HG02798 (cell line): ENCODE results near the gene KCNK16.

ENCODE experiments used
- ATAC-seq: cut with Tn5 transposase; IDR thresholded peaks from one replicate; pipeline ENCODE4 v1.9.1; 2021; ENCODE audit warnings: mild to moderate bottlenecking; ENCODE audit not compliant: unreplicated experiment, poor library complexity

The KCNK16 gene

DNA sequence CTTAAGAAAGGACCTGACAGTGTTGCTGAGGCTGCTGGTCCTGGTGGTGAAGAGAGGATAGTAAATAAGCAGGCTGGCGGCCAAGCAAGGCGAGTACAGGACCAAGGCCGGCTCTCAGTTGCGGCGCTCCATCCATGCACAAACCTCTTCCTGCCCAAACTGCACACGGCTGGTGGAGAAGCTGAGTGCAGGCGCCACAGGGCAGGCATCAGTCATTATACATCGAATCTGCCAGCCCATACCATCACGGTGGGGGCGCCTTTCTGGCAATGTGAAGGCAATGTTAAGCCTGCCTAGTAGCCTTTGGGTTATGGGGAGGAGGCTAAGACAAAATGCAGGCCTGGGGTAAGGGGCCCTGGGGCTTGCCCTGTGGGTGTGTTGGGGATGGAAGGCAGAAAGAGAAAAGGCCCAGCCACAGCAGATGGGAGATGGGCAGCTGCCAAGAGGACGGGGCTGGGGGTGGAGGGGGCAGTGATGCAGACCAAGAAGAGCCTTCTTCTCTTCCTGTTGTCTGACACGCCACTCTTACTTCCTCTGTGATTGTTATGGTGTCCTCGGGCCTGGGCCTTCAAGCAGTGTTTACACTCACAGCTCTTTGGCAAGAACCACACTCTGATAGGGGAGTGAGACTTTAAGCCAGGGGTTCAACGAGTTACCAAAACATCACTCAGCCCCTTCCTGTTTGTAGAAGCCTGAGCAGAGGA is 20.3 kb upstream of the KCNK16 start:
- ATAC-seq, result no peak

GRCh38 chr6:39341937-39342336 is 19.4 kb upstream of the KCNK16 start:
- ATAC-seq, result no peak

DNA sequence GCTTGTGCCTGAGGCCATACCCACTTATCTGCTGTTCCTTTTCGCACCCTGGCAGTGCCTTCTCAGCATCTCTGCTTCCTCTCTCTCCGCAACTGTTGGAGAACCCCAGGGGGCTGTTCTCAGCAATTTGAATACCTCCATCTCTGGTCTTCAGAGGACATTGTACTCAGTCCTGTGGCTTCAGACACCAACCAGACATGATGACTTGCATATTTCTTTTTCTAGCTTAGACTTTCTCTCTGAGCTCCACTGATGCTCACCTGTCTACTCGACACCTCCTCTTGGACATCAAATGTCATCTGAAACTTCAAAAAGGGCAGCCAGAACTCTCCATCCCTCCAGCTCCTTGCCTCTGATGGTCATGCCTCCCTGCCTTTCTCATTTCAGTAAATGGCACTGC is 18.9 kb upstream of the KCNK16 start:
- ATAC-seq, result no peak

- no peak for ATAC-seq
Observed at GRCh38 chr6:39339868-39340550, 17.5 kb upstream of the KCNK16 start.

- no peak for ATAC-seq
Observed at GRCh38 chr6:39339096-39339867, 16.8 kb upstream of the KCNK16 start.

- no peak for ATAC-seq
Observed at GRCh38 chr6:39338397-39338796, 15.9 kb upstream of the KCNK16 start.

DNA sequence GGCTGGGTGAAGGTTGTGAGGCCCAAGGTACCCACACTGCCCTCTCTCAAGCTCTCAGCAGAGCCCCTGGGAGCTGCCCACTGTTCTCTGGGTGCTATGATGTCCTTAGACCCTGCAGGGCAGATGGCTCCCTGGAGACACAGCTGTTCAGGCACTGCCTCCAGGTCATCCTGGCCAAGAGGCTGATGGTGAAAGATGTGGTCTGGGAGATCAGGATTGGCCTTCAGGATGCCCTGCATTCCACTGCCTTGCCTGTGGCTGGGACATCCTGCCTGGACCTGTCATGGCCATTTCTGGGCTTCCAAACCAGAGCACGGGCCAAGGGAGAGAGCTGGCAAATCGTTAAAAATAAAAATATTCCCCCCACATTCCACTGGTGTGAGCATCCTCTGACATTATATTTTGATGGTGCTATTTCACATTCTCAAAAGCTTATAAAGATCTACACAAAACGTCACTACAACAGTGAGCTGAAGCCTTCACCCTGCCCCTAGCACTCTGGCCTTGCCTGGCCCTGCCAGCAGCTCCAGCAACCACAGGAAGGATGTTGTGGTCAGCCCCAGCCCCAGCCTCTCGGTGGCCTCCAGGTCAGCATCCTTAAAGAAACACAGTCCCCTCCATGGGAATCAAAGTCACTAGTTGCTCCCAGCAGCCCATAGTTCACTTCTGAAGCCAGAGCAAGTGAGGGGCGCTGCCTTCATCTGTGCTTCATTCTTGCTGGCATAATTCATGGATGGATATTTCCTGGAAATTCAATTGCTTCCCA is 13.5 kb upstream of the KCNK16 start:
- no peak for ATAC-seq

- ATAC-seq, result no peak
Observed at GRCh38 chr6:39333644-39334438, 11.3 kb upstream of the KCNK16 start.

GRCh38 chr6:39330476-39330875 is 8.0 kb upstream of the KCNK16 start:
- no peak for ATAC-seq

GRCh38 chr6:39330057-39330456 is 7.6 kb upstream of the KCNK16 start:
- peak; percentile 69 for ATAC-seq

GRCh38 chr6:39328066-39328465 is 5.6 kb upstream of the KCNK16 start:
- no peak for ATAC-seq

GRCh38 chr6:39327507-39327906 is 5.0 kb upstream of the KCNK16 start:
- no peak for ATAC-seq

- ATAC-seq, result no peak
Observed at GRCh38 chr6:39321761-39322160, 741 bp downstream of the KCNK16 start.

- no peak for ATAC-seq
Observed at GRCh38 chr6:39320363-39320984, 2.0 kb downstream of the KCNK16 start.

- no peak for ATAC-seq
Observed at GRCh38 chr6:39319621-39320362, 2.7 kb downstream of the KCNK16 start.

- ATAC-seq, result no peak
Observed at GRCh38 chr6:39317256-39317655, 5.2 kb downstream of the KCNK16 start.

DNA sequence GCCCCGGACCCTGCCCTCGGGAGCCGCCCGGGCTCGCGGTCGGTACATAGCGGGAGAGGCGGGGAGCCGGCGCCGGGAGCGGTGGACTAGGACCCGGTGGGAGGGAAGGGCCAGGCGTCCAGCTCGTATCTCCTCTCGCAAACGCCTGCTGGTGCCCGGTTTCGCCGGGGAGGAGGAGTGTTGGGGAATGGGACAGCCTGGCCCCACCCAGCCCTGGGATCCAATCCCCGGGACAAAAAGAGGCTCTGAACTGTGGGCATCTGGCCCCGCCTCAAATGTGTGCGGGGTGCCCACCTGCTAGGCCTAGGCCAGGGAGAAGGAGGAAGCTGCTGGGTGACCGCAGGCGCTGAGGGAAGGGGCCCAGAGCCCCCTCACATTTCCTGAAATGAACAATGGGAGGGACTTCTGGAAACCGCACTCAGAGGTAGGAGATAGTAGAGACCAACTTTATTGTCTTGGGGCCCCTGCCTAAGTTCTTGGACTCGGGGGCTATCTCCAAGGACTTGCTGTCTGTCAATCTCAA is 8.2 kb downstream of the KCNK16 start, which contains the start of gene KCNK17:
TSS of gene KCNK17 (minus strand) at position 147 of the 523 bp plus-strand sequence. CDS start at position 48, 99 bp downstream.
- no peak for ATAC-seq

DNA sequence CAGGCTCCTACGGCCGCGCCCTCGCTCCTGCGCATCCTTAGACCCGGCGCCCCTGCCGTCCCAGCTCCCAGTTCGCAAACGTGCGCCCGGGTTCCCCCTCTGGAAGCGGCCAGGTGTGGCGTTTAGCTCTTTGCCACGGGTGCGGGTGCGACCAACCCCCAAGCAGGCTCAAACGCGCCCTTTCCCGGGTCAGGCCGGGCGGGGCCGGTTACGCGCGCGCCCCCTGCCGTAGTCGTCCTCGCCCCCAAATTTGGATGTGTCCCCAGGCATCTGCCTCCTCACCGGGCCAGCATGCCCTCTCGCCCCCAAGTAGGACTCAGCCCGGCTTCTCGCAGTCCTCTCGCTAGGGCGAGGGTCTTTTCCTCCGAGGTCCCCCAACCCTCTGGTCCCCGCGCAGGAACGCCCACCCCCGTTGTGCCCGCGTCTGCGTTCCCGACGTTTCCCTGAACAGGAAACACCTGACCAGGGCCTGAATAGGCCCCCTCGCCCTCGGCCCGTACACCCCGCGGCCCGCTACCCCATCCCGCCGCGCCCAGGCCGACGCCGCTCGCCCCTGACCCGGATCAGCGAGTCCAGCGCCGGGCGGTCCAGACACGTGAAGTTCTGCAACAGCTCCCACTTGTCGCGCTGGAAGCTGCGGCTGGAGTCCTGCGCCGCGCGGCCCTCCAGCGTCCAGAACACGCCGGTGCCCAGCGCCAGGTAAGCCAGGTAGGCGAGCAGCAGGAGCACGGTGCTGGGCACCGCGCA is 8.8 kb downstream of the KCNK16 start:
- ATAC-seq, result no peak
